WTC11 (cell line): ENCODE data around the gene DNAJC18.
"Not testable (repeated sequence)": the region's sequence is repeated elsewhere in the genome, so short reads cannot be mapped to it uniquely, and the experiment has no call there.

Experiments
- ATF2 ChIP-seq: sonication (generic); formaldehyde crosslinking; IDR thresholded peaks from 2 replicates; pipeline ENCODE4 v1.8.1; 2022; ENCODE audit warnings: low read depth, missing genetic modification reagents, borderline replicate concordance
- CTCF ChIP-seq: fragments of 200-600 bp; IDR thresholded peaks from 2 replicates; pipeline ENCODE4 v1.8.0; 2022; ENCODE audit warnings: antibody characterized with exemption
- ELF4 ChIP-seq: sonication (generic); formaldehyde crosslinking; IDR thresholded peaks from 2 replicates; pipeline ENCODE4 v1.8.1; 2022; ENCODE audit warnings: low read depth, mild to moderate bottlenecking, moderate library complexity, missing genetic modification reagents
- ESRRA ChIP-seq: sonication (generic); formaldehyde crosslinking; IDR thresholded peaks from 2 replicates; pipeline ENCODE4 v1.8.1; 2022; ENCODE audit warnings: mild to moderate bottlenecking, missing genetic modification reagents, borderline replicate concordance
- FOXP4 ChIP-seq: sonication (generic); formaldehyde crosslinking; IDR thresholded peaks from 2 replicates; pipeline ENCODE4 v1.8.0; 2022; ENCODE audit warnings: mild to moderate bottlenecking, missing genetic modification reagents
- NR1H2 ChIP-seq: sonication (generic); formaldehyde crosslinking; IDR thresholded peaks from 2 replicates; pipeline ENCODE4 v1.9.0; 2021; ENCODE audit warnings: mild to moderate bottlenecking, moderate library complexity, missing genetic modification reagents
- RELA ChIP-seq: sonication (generic); formaldehyde crosslinking; IDR thresholded peaks from 2 replicates; pipeline ENCODE4 v1.8.1; 2022; ENCODE audit warnings: missing genetic modification reagents, mild to moderate bottlenecking, borderline replicate concordance
- STAT6 ChIP-seq: sonication (generic); formaldehyde crosslinking; conservative IDR thresholded peaks from 2 replicates; pipeline ENCODE4 v1.8.1; 2023; ENCODE audit warnings: mild to moderate bottlenecking, low read depth, missing genetic modification reagents, moderate library complexity
- TCF7 ChIP-seq: sonication (generic); formaldehyde crosslinking; IDR thresholded peaks from 2 replicates; pipeline ENCODE4 v1.8.0; 2022; ENCODE audit warnings: mild to moderate bottlenecking, low read depth, missing genetic modification reagents, moderate library complexity
- ZMAT4 ChIP-seq: fragments of 250-450 bp; sonication (Bioruptor Pico); IDR thresholded peaks from 2 replicates; pipeline ENCODE4 v1.9.0; 2021; ENCODE audit warnings: mild to moderate bottlenecking
- ZNF396 ChIP-seq: fragments of 250-450 bp; sonication (Bioruptor Pico); IDR thresholded peaks from 2 replicates; pipeline ENCODE4 v1.8.0; 2021; ENCODE audit warnings: mild to moderate bottlenecking, moderate library complexity, borderline replicate concordance
- ZNF512 ChIP-seq: sonication (generic); formaldehyde crosslinking; IDR thresholded peaks from 2 replicates; pipeline ENCODE4 v1.8.1; 2022; ENCODE audit warnings: missing genetic modification reagents, borderline replicate concordance
- ZSCAN18 ChIP-seq: fragments of 250-450 bp; sonication (Bioruptor Pico); IDR thresholded peaks from 2 replicates; pipeline ENCODE4 v2.1.2; 2022; ENCODE audit warnings: mild to moderate bottlenecking, moderate library complexity

- not testable (repeated sequence) for TF ChIP-seq FOXP4 (CRISPR knock-in tag); CTCF; STAT6 (CRISPR knock-in tag); TCF7 (CRISPR knock-in tag); ZMAT4 (CRISPR knock-in tag); NR1H2; ZNF396 (CRISPR knock-in tag); ELF4 (CRISPR knock-in tag); ESRRA (CRISPR knock-in tag); ZSCAN18; ZNF512; ATF2; RELA (CRISPR knock-in tag)
Measured at GRCh38 chr5:139482890-139483208, 43.5 kb upstream of the DNAJC18 start.
